CD14-positive monocyte (primary cell): ENCODE data around the gene TSPAN18. TPM values are rescaled to one million over a fixed set of nuclear protein-coding genes. Genes with fewer than 3 reads are reported as not detected.

ENCODE experiments used
- DNase-seq, 3 donors: peaks; one replicate each; pipeline ENCODE4 v3.0.0-alpha.2; 2011 to 2022
- H2AFZ ChIP-seq: 2 replicates; pipeline ENCODE4 v1.6.0; 2012; ENCODE audit warnings: mild to moderate bottlenecking, low read depth, low read length, inconsistent platforms; ENCODE audit not compliant: insufficient read depth, poor library complexity, severe bottlenecking
- H3K27ac ChIP-seq, 2 donors: 1 replicate in 1 of 2; 2 replicates in 1 of 2; pipeline ENCODE4 v1.5.1; 2012 to 2013; ENCODE audit warnings: low read length in 2 of 2, control low read depth in 1 of 2, inconsistent platforms in 1 of 2, low read depth in 1 of 2, mild to moderate bottlenecking in 1 of 2
- H3K27me3 ChIP-seq, 2 donors: one replicate each; pipeline versions ENCODE4 v1.6.0 to v1.6.1; 2011 to 2013; ENCODE audit warnings: low read length in 2 of 2; ENCODE audit not compliant: control insufficient read depth in 2 of 2, insufficient read depth in 2 of 2
- H3K36me3 ChIP-seq, 2 donors: replicated peaks in 1 of 2; 1 replicate in 1 of 2; 2 replicates in 1 of 2; pipeline versions ENCODE4 v1.5.1 to v1.6.1; 2012 to 2013; ENCODE audit warnings: low read length in 2 of 2, control low read depth in 1 of 2, inconsistent platforms in 1 of 2, mild to moderate bottlenecking in 1 of 2; ENCODE audit not compliant: insufficient read depth in 2 of 2, control insufficient read depth in 1 of 2
- H3K4me1 ChIP-seq, 2 donors: 1 replicate in 1 of 2; 2 replicates in 1 of 2; pipeline versions ENCODE4 v1.5.1 to v1.6.1; 2012 to 2013; ENCODE audit warnings: low read length in 2 of 2, control low read depth in 1 of 2, inconsistent platforms in 1 of 2, mild to moderate bottlenecking in 1 of 2, moderate library complexity in 1 of 2; ENCODE audit not compliant: insufficient read depth in 2 of 2, control insufficient read depth in 1 of 2
- H3K4me2 ChIP-seq: replicated peaks from 2 replicates; pipeline ENCODE3; 2012; ENCODE audit warnings: low read length, moderate library complexity, mild to moderate bottlenecking; ENCODE audit not compliant: poor library complexity, severe bottlenecking; ENCODE audit errors: extremely low read depth
- H3K4me3 ChIP-seq, 3 experiments: fragments of 200-600 bp in 1 of 3; sonication (generic) in 1 of 3; replicated peaks in 1 of 3; 1 replicate in 2 of 3; 2 replicates in 1 of 3; pipeline ENCODE4 v1.5.1; 2011 to 2013; ENCODE audit warnings: low read length in 3 of 3, mild to moderate bottlenecking in 3 of 3, control low read depth in 2 of 3, low read depth in 2 of 3, inconsistent platforms in 1 of 3, moderate library complexity in 1 of 3
- H3K79me2 ChIP-seq: 2 replicates; pipeline ENCODE4 v1.6.0; 2012; ENCODE audit warnings: mild to moderate bottlenecking, control low read depth, inconsistent platforms, low read length, moderate library complexity; ENCODE audit not compliant: insufficient read depth
- H3K9ac ChIP-seq: 2 replicates; pipeline ENCODE4 v1.6.0; 2017; ENCODE audit warnings: low read length, mild to moderate bottlenecking; ENCODE audit not compliant: insufficient read depth, poor library complexity, severe bottlenecking
- H3K9me3 ChIP-seq, 2 donors: replicated peaks in 1 of 2; 1 replicate in 1 of 2; 2 replicates in 1 of 2; pipeline versions ENCODE4 v1.5.1 to v1.6.1; 2012 to 2013; ENCODE audit warnings: low read length in 2 of 2, control low read depth in 1 of 2; ENCODE audit not compliant: control insufficient read depth in 1 of 2, insufficient read depth in 1 of 2
- H4K20me1 ChIP-seq: 2 replicates; pipeline ENCODE4 v1.6.0; 2012; ENCODE audit warnings: mild to moderate bottlenecking, low read length, control low read depth, moderate library complexity; ENCODE audit not compliant: insufficient read depth
- H3K27ac Mint-ChIP-seq, 7 donors: one replicate each; pipeline ENCODE4 v1.8.0; 2020; ENCODE audit warnings: mild to moderate bottlenecking in 7 of 7, mixed read lengths in 7 of 7, moderate library complexity in 6 of 7, inconsistent platforms in 2 of 7
- H3K27me3 Mint-ChIP-seq, 3 donors: one replicate each; pipeline ENCODE4 v1.8.0; 2021 to 2022; ENCODE audit warnings: low read depth in 3 of 3, mild to moderate bottlenecking in 3 of 3, mixed read lengths in 3 of 3, moderate library complexity in 3 of 3, inconsistent platforms in 1 of 3
- H3K36me3 Mint-ChIP-seq, 2 donors: one replicate each; pipeline ENCODE4 v1.8.0; 2020; ENCODE audit warnings: mixed read lengths in 2 of 2, inconsistent platforms in 1 of 2, mild to moderate bottlenecking in 1 of 2
- H3K4me1 Mint-ChIP-seq: one replicate; pipeline ENCODE4 v1.8.0; 2020; ENCODE audit warnings: mild to moderate bottlenecking, mixed read lengths
- H3K4me3 Mint-ChIP-seq, 2 donors: one replicate each; pipeline ENCODE4 v1.8.0; 2020; ENCODE audit warnings: mild to moderate bottlenecking in 2 of 2, mixed read lengths in 2 of 2, moderate library complexity in 1 of 2
- H3K9me3 Mint-ChIP-seq, 7 donors: one replicate each; pipeline ENCODE4 v1.8.0; 2020 to 2022; ENCODE audit warnings: mixed read lengths in 7 of 7, mild to moderate bottlenecking in 6 of 7, moderate library complexity in 6 of 7, inconsistent platforms in 2 of 7
- CTCF ChIP-seq: fragments of 200-600 bp; IDR thresholded peaks from one replicate; pipeline ENCODE4 v1.8.0; 2022; ENCODE audit warnings: antibody characterized with exemption, mild to moderate bottlenecking
- WGBS: methylation state at CpG from one replicate; pipeline ENCODE4 v1.1.5; 2013; ENCODE audit warnings: missing lambda C conversion rate; ENCODE audit not compliant: insufficient coverage; 5-methylcytosine and 5-hydroxymethylcytosine counted together
- intact Hi-C, 2 donors: fragments of 100-400 bp; cut with micrococcal nuclease; formaldehyde crosslinking; loops; one replicate each; pipeline versions ENCODE4 v1.15.0 to v1.15.1; 2023
- polyA plus RNA-seq, 3 donors: library from polyadenylated mRNA; depleted of rRNA in 1 of 3; unstranded in 2 of 3; stranded (reverse) in 1 of 3; fragments of 300-500 nt in 2 of 3; fragments of >200 nt in 1 of 3; fragmentation: Illumina TruSeq in 2 of 3; gene quantifications; 1 replicate in 2 of 3; 2 replicates in 1 of 3; pipeline ENCODE4 v1.2.3, GENCODE V29; 2012 to 2021

TSPAN18 gene
- polyA plus RNA-seq, 3 donors: not detected

- peaks cover 0 to 3% (median 0%) of the 10 kb centered on the region in 7 donors for H3K9me3 Mint-ChIP-seq
- peak in 2 of 3 donors; percentile 48 to 51 for DNase-seq
- intact Hi-C loops: loop anchor here (10.0 kb wide), 1 partner anchor 395 kb away; no protein-coding TSS in a partner anchor
- Histone ChIP-seq H3K79me2 (no peaks in the 10 kb centered on the region), H3K27me3 (no peaks in the 10 kb centered on the region), H2AFZ (no peak overlapping the region), H3K4me1 (peaks cover 30 to 37% of the 10 kb centered on the region in 2 donors), H3K4me2 (no peak overlapping the region), H3K4me3 (no peak overlapping the region), H4K20me1 (peaks cover 55% of the 10 kb centered on the region), H3K9ac (no peak overlapping the region), H3K9me3 (no peaks in the 10 kb centered on the region), H3K36me3 (peaks cover 2 to 11% of the 10 kb centered on the region in 2 donors), H3K27ac (no peak overlapping the region)
- peak overlapping the region; percentile 9 to 67 for H3K4me3 Mint-ChIP-seq
- H3K36me3 Mint-ChIP-seq: peaks cover 25 to 35% of the 10 kb centered on the region in 2 donors
- H3K27me3 Mint-ChIP-seq: peaks cover 0 to 5% (median 4%) of the 10 kb centered on the region in 3 donors
- peaks cover 42% of the 10 kb centered on the region for H3K4me1 Mint-ChIP-seq
- TF ChIP-seq CTCF: peak; percentile 46
- WGBS: 64% methylated on average over 14 of the region's 22 CpGs
- peak overlapping the region in 4 of 7 donors; percentile 26 to 82 (median 36) for H3K27ac Mint-ChIP-seq
These were observed 213.1 kb downstream of the TSPAN18 start for GRCh38 chr11:44939673-44940395.

GRCh38 chr11:44940404-44940803 lies 213.6 kb downstream of the TSPAN18 start:
- Histone ChIP-seq H3K27ac (no peak overlapping the region), H3K36me3 (peaks cover 0 to 5% of the 10 kb centered on the region in 2 donors), H2AFZ (no peak overlapping the region), H3K9me3 (no peaks in the 10 kb centered on the region), H3K4me1 (peaks cover 30 to 38% of the 10 kb centered on the region in 2 donors), H3K4me2 (no peak overlapping the region), H3K27me3 (no peaks in the 10 kb centered on the region), H3K4me3 (no peak overlapping the region), H3K79me2 (no peaks in the 10 kb centered on the region), H4K20me1 (peaks cover 60% of the 10 kb centered on the region), H3K9ac (no peak overlapping the region)
- H3K9me3 Mint-ChIP-seq: peaks cover 0 to 3% (median 0%) of the 10 kb centered on the region in 7 donors
- 100% methylated on average over 4 of the region's 7 CpGs for WGBS
- H3K36me3 Mint-ChIP-seq: peaks cover 23 to 33% of the 10 kb centered on the region in 2 donors
- H3K27ac Mint-ChIP-seq: peak overlapping the region in 2 of 7 donors; percentile 31 to 82
- TF ChIP-seq CTCF: no peak
- intact Hi-C loops: loop anchor here in 1 of 2 donors (10.0 kb wide), 1 partner anchor 394 kb away; no protein-coding TSS in a partner anchor
- H3K4me3 Mint-ChIP-seq: no peak overlapping the region
- no peak for DNase-seq
- peaks cover 2 to 5% (median 5%) of the 10 kb centered on the region in 3 donors for H3K27me3 Mint-ChIP-seq
- H3K4me1 Mint-ChIP-seq: peaks cover 48% of the 10 kb centered on the region
